ENCODE data around the gene RXFP4.
A peak's percentile ranks its signal among the peaks of the same experiment; 100 is the strongest.
"Not testable (repeated sequence)": the region's sequence is repeated elsewhere in the genome, so short reads cannot be mapped to it uniquely, and the experiment has no call there.

The RXFP4 gene

GRCh38 chr1:155940993-155941844 is at the start of gene RXFP4:
RXFP4 (plus strand) TSS chr1:155941638; CDS start chr1:155941710, 72 bp downstream.
- peak; percentile 59 for DNase-seq (ENCODE audit: low spot score)

GRCh38 chr1:155892796-155893195 is 48.6 kb upstream of the RXFP4 start:
- no peak for DNase-seq (ENCODE audit: low spot score)

GRCh38 chr1:155893389-155894142 is 47.9 kb upstream of the RXFP4 start:
- no peak for DNase-seq (ENCODE audit: low spot score)

GRCh38 chr1:155895617-155896016 is 45.8 kb upstream of the RXFP4 start:
- not testable (repeated sequence) for DNase-seq (ENCODE audit: low spot score)

GRCh38 chr1:155896476-155896875 is 45.0 kb upstream of the RXFP4 start:
- DNase-seq (ENCODE audit: low spot score), result not testable (repeated sequence)

- DNase-seq (ENCODE audit: low spot score), result no peak
Measured at GRCh38 chr1:155897746-155898145, 43.7 kb upstream of the RXFP4 start.

GRCh38 chr1:155898888-155899287 is 42.5 kb upstream of the RXFP4 start:
- no peak for DNase-seq (ENCODE audit: low spot score)

- DNase-seq (ENCODE audit: low spot score), result no peak
Measured at GRCh38 chr1:155899683-155900082, 41.8 kb upstream of the RXFP4 start.

- no peak for DNase-seq (ENCODE audit: low spot score)
Measured at GRCh38 chr1:155900161-155900560, 41.3 kb upstream of the RXFP4 start.

GRCh38 chr1:155904261-155904660 is 37.2 kb upstream of the RXFP4 start:
- DNase-seq (ENCODE audit: low spot score), result no peak

- DNase-seq (ENCODE audit: low spot score), result no peak
Measured at GRCh38 chr1:155909894-155910293, 31.5 kb upstream of the RXFP4 start.

- DNase-seq (ENCODE audit: low spot score), result peak; percentile 47
Measured at GRCh38 chr1:155910621-155911121, 30.8 kb upstream of the RXFP4 start.

- DNase-seq (ENCODE audit: low spot score), result peak; percentile 78
Measured at GRCh38 chr1:155911156-155912055, 30.0 kb upstream of the RXFP4 start, which contains the start of gene RIT1. RIT1 (minus strand) TSS chr1:155911349; CDS start chr1:155910761, 588 bp downstream.

GRCh38 chr1:155912056-155912536 is 29.3 kb upstream of the RXFP4 start:
- DNase-seq (ENCODE audit: low spot score), result no peak

GRCh38 chr1:155913969-155914757 is 27.3 kb upstream of the RXFP4 start:
- DNase-seq (ENCODE audit: low spot score), result no peak

- no peak for DNase-seq (ENCODE audit: low spot score)
Measured at GRCh38 chr1:155918660-155919059, 22.8 kb upstream of the RXFP4 start.

GRCh38 chr1:155919801-155920200 is 21.6 kb upstream of the RXFP4 start:
- no peak for DNase-seq (ENCODE audit: low spot score)

GRCh38 chr1:155920717-155921116 is 20.7 kb upstream of the RXFP4 start:
- DNase-seq (ENCODE audit: low spot score), result no peak

GRCh38 chr1:155925506-155925905 is 15.9 kb upstream of the RXFP4 start:
- DNase-seq (ENCODE audit: low spot score), result no peak

GRCh38 chr1:155929057-155929456 is 12.4 kb upstream of the RXFP4 start:
- DNase-seq (ENCODE audit: low spot score), result no peak

- not testable (repeated sequence) for DNase-seq (ENCODE audit: low spot score)
Measured at GRCh38 chr1:155930725-155931124, 10.7 kb upstream of the RXFP4 start.
